HG02571 (cell line): ENCODE data around the gene CEP250.

ENCODE experiments used
- ATAC-seq: cut with Tn5 transposase; IDR thresholded peaks from one replicate; pipeline ENCODE4 v1.9.1; 2021; ENCODE audit warnings: mild to moderate bottlenecking, moderate library complexity; ENCODE audit not compliant: unreplicated experiment

Gene CEP250

DNA sequence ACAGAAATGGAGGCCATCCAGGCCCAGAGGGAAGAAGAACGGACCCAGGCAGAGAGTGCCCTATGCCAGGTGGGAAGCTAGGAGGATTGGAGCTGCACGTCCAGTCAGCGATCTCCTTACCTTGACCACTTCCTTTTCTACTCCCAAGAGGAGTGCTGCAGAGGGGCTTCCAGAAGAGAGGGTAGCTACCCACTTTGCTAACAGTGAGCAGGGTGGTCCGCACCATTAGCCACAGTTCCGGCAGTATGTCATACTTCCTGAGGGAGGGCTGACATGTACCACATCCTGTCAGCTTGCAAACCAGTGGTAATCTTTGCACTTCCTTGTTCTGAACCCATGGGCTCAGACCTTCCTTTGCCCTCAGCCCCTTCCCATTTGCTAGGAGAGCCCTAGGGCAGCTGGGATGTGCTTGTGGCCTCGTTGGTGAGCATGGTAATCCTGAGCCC, 35.4 kb downstream of the CEP250 start:
- peak; percentile 83 for ATAC-seq

- no peak for ATAC-seq
These were observed 36.4 kb downstream of the CEP250 start for GRCh38 chr20:35491823-35492222.

DNA sequence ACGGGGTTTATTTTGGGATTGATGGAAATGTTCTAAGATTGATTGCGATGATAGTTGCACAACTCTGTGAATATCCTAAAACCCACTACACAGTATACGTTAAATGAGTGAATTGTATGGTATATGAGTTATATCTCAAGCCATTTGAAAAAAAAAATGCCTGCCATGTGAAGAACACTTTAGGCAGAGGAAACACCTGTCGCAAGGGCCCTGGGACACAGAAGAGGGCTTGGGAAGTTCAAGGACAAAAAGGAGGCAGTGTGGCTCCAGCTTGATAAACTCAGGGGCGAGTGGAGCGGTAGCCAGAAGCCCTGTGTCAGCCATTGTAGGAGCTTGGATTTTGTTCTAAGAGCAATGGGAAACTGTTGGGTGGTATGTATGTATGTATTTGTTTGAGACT, 37.0 kb downstream of the CEP250 start:
- ATAC-seq: no peak

DNA sequence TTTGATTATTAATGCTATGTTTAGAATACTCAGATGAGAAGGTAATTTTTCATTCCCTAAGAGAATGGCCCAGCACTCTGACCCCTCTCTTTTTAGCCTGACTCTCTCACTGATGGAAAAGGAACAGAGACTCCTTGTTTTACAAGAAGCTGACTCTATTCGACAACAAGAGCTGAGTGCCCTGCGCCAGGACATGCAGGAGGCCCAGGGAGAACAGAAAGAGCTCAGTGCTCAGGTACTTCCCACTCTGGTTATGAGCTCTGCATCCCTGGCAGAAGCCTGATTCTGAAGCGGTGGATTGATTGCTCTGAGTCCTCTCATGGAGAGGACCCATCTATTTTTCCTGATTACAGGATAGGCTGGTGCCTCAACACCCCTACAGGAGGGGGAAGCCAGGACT, 41.1 kb downstream of the CEP250 start:
- no peak for ATAC-seq

DNA sequence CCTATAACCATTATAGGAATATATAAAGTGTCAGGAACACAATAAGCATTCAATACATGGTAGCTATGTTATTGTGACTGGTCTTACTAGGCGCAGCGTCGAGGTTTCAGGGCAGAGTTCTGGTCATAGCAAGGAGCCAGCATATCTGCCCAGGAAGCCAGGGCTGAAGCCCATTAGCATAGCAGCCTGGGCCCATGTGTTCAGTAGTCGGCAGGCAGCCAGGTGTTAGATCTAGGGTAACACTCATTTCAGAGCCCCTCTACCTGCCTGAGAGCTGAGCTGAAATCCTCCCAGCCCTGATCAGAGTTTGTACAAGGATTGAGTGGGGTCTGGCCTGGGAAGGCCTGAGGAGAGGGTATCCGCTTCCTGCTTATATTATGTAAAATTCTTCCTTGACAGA, 41.9 kb downstream of the CEP250 start:
- ATAC-seq: no peak

DNA sequence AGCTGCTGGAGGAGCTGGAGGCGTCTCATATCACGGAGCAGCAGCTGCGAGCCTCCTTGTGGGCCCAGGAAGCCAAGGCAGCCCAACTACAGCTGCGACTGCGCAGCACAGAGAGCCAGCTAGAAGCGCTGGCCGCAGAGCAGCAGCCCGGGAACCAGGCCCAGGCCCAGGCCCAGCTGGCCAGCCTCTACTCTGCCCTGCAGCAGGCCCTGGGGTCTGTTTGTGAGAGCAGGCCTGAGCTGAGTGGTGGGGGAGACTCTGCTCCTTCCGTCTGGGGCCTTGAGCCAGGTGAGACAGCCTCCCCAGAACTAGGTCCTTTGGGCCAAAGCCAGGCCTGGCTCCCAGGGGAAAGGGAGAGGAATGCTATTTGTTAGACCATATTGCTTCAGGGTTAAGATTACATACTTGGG, 42.4 kb downstream of the CEP250 start:
- ATAC-seq: no peak

DNA sequence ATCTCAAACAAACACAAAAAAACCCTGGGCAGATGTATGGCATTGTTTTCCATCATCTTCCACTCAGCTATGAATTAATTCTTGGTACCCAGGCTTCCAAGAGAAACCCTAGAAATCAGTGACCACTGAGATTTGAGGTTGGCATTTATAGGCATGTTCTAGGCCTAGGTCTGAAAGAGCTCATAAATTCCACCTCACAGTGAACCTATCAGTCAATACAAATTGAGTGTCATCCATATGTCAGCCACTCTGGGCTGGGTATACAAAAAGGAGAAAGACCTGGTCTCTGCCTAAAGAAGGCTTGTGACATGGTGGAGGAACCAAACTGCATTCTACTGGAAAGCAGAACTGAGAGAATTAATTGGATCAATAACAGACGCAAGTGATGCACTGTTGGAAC, 43.9 kb downstream of the CEP250 start:
- no peak for ATAC-seq

DNA sequence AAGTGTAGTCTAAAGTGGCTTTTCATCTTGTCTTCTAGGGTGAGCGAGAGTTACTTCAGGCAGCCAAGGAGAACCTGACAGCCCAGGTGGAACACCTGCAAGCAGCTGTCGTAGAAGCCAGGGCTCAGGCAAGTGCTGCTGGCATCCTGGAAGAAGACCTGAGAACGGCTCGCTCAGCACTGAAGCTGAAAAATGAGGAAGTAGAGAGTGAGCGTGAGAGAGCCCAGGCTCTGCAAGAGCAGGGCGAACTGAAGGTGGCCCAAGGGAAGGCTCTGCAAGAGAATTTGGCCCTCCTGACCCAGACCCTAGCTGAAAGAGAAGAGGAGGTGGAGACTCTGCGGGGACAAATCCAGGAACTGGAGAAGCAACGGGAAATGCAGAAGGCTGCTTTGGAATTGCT, 47.0 kb downstream of the CEP250 start:
- no peak for ATAC-seq

DNA sequence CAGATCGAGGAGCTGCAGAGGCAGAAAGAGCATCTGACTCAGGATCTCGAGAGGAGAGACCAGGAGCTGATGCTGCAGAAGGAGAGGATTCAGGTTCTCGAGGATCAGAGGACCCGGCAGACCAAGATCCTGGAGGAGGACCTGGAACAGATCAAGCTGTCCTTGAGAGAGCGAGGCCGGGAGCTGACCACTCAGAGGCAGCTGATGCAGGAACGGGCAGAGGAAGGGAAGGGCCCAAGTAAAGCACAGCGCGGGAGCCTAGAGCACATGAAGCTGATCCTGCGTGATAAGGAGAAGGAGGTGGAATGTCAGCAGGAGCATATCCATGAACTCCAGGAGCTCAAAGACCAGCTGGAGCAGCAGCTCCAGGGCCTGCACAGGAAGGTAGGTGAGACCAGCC, 47.9 kb downstream of the CEP250 start:
- no peak for ATAC-seq

DNA sequence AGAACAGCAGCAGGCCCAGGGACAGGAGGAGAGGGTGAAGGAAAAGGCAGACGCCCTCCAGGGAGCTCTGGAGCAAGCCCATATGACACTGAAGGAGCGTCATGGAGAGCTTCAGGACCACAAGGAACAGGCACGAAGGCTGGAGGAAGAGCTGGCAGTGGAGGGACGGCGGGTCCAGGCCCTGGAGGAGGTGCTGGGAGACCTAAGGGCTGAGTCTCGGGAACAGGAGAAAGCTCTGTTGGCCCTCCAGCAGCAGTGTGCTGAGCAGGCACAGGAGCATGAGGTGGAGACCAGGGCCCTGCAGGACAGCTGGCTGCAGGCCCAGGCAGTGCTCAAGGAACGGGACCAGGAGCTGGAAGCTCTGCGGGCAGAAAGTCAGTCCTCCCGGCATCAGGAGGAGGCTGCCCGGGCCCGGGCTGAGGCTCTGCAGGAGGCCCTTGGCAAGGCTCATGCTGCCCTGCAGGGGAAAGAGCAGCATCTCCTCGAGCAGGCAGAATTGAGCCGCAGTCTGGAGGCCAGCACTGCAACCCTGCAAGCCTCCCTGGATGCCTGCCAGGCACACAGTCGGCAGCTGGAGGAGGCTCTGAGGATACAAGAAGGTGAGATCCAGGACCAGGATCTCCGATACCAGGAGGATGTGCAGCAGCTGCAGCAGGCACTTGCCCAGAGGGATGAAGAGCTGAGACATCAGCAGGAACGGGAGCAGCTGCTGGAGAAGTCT, 48.6 kb downstream of the CEP250 start:
- no peak for ATAC-seq

DNA sequence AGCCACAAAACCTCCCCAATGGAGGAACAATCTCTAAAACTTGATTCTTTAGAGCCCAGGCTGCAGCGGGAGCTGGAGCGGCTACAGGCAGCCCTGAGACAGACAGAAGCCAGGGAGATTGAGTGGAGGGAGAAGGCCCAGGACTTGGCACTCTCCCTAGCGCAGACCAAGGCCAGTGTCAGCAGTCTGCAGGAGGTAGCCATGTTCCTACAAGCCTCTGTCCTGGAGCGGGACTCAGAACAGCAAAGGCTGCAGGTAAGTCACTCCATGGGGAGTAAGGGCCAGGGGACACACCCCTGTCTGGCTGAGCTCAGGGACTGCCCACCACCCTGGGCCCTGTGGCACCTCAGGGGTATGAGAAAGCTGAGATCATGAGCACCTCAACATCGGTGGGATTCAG, 49.4 kb downstream of the CEP250 start:
- no peak for ATAC-seq

GRCh38 chr20:35506179-35506578, 50.8 kb downstream of the CEP250 start:
- ATAC-seq: no peak

- no peak for ATAC-seq
These were observed 51.7 kb downstream of the CEP250 start for GRCh38 chr20:35506872-35507638.

GRCh38 chr20:35508493-35509218, 53.3 kb downstream of the CEP250 start:
- ATAC-seq: no peak

DNA sequence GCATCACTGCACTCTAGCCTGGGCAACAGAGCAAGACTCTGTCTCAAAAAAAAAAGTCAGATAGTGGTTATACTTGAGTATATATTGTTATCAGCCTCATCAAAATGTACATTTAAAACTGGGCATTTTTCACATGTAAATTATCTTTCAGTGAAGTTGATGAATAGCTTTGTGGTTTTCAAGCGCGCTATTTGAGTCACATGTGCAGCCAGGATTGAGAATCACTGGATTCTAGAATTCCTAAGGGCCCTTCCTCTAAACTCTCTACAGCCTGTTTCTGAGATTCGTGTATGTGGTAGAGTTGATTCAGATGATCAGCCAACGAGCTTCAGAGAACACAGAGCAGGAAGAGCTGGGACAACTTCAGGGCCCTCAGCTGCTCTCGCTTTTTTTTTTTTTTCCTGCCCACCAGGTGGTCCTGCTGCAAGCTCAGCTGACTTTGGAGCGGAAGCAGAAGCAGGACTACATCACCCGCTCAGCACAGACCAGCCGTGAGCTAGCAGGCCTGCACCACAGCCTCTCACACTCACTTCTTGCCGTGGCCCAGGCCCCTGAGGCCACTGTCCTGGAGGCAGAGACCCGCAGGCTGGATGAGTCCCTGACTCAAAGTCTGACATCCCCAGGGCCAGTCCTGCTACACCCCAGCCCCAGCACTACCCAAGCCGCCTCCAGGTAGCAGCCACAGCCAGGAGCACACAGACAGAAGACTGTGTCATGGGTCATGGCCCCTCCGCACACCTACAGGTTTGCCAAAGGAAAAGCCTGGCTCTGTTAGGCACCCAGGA, 55.7 kb downstream of the CEP250 start:
- ATAC-seq: no peak

- ATAC-seq: no peak
These were observed 56.5 kb downstream of the CEP250 start for GRCh38 chr20:35511814-35512420.

GRCh38 chr20:35514371-35514932, 59.1 kb downstream of the CEP250 start:
- no peak for ATAC-seq

GRCh38 chr20:35515341-35515740, 59.9 kb downstream of the CEP250 start:
- ATAC-seq: no peak

DNA sequence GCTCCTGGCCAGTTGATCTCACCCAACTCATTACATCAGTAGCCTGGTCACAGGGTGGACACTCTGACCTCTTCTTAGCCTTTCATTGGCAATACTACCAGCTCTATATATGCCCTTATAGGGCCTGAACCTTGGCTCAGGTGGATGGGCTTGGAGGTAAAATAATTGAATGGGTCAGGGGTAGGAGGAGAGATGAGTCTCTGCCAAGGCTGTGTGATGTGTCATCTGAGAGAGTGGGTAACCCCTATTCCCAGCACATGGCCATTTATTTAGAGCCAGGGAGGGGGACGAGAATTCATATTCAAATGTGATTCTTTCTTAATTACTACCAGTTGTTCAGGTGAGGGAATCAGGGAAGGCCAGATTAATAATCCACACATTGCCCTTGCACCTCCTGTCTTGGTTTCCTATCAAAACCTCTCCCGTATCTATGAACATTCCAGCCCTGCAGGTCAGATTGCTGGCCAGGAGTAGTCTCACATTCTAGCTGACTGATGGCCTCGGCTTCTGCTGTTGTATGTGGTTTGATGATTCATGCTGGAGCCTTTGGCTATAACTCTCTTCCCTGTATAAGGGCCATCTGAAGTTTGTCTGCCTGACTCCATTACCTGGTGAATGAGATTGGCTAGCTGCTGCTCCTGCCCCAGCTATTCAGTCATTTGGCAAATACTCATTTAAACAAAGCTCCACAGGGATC, 60.7 kb downstream of the CEP250 start:
- ATAC-seq: no peak

DNA sequence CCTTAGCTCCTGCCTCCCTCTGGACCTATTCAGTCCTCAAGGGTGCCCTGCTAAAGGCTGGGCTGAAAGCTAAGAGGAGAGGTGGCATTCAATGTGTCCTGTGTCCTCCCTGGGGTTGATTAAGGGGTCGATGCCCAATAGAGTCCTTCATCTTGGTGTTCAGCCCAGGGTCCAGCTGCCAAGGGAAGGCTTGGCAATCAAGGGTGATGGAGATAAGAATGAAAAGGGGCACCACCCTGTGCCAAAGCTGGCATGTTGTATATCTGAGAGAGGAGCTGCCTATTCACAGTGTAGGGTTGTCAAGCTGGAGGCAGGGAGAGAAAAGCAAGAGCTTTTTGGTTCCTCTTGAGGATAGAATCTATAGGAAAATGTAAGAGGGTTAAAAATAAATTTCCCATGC, 61.7 kb downstream of the CEP250 start:
- no peak for ATAC-seq
